ENCODE results near the gene TCP10L.
"Not testable (repeated sequence)": the region's sequence is repeated elsewhere in the genome, so short reads cannot be mapped to it uniquely, and the experiment has no call there.

Gene TCP10L

DNA sequence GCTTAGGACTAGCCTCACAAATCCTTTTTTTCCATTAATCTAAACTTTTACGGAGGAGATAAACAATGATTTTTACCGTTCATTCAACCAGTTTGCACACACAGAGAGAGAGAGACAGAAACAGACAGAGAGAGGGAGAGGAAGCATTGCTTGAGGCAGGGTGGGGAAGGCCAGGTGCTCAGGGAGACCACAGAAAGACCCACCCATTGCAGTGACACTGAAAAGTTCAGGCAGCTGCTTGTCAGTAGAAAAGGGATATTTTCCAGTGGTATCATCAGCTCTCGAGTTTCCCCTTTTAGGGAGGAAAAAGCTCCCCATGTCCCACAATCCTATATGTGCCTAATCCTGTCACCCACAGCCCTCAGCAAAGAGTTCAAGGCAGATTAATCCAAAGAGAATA, 27.2 kb downstream of the TCP10L start:
- DNase-seq (ENCODE audit: low read depth in 1 of 2, low spot score in 1 of 2), result no peak

DNA sequence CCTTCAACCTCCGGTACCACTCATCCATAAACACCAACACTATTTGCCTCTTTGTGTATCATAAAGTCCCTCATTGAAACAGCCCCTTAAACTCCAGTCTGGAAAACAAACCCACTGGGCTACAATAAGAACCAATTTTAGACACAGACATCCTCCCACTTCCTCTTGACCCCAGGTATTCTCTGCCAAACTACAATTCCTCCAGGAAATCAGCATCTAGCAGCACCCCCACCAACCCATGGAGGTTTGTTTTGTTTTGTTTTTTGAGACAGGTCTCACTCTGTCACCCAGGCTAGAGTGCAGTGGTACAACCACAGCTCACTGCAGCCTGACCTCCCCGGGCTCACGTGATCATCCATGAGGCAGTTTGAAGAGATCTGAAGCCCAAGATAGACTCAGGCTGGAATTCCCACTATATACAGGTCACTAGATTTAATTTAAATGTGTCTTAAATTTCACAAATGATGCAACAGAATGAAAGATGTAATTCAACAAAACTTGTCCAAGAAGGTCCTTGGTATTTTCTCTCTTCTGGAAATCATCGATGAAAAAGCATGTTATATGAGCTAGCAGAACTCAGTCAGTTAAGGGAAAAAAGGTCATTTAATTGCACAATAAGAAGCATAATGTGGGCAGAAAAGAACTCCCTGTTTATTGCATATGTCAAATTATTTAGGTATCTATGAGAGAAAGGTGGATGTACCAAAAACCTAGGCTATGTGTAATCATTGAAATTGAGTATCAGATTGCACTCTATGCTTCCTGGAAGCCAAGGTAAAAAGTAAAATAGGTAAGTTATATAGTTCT, 30.3 kb downstream of the TCP10L start:
- DNase-seq (ENCODE audit: low read depth in 1 of 2, low spot score in 1 of 2), result no peak

DNA sequence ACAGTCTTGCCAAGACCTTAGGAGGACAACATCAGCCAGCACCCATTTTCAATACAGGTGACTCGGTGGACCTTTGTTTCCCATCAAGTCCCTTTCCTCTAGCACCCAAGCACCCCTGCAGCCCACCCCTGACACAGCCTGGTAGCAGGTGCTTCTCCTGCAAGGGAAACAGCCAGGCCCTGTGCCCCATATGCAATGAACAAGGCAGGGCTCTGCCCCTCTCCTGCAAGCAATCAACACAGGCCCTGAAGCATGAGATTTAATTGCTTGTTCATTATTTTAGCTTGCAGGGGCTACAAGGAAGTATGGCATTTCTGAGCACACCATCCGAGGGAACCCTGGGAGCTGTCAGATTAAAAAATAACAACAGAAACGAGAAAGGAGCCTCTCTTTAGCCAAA, 35.4 kb downstream of the TCP10L start:
- DNase-seq (ENCODE audit: low read depth in 1 of 2, low spot score in 1 of 2), result no peak

DNA sequence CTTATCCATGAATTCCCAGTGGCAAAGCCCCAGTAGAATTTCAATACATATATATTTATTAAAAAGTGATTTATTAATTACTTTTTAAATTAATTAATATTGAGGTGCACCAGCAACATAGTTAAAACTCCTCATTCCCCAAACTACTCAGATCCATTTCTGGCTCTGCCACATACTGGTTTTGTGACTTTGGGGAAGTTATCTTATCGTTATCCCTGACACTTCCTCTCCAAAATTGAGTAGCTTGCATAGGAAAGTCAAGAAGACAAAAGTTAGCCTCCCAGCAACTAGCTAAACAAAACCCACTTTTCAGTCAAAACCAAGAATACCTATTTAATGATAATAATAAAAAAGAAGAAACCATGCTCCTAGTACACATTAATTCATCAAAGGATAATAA, 35.9 kb downstream of the TCP10L start:
- no peak for DNase-seq (ENCODE audit: low read depth in 1 of 2, low spot score in 1 of 2)

DNA sequence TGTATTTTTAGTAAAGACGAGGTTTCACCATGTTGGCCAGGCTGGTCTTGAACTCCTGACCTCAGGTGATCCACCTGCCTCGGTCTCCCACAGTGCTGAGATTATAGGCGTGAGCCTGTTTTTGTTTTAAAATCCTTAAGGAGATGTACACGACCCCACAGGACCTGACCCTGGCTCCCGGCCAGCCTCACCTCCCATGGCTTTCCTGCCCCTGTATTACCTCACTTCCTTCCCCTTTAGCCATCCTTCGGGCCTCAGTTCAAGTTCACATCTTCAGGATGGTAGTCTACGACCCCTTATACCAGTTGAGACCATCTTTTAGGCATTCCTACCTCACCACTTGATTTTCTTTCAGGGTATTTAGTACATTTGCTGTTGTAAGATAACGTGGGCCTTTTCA, 36.3 kb downstream of the TCP10L start:
- DNase-seq (ENCODE audit: low read depth in 1 of 2, low spot score in 1 of 2), result no peak

DNA sequence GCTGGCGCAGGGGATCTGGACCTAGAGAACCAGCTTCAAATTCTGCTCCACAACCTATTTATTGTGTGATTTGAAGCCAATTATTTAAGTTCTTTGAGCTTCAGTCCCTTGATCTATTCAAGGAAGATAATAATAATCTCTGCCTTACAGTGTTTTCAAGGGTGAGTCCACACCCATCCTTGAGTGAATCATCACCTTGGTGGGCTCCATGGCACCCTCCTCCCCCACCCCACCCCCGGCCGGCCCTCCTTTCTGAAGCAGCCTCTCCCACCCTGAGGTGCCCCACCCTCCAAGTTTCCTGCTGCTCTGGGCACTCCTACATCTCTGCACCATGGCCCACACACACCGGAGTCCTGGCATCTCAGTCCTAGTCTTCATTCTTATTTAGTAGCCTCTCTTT, 38.3 kb downstream of the TCP10L start:
- no peak for DNase-seq (ENCODE audit: low read depth in 1 of 2, low spot score in 1 of 2)

DNA sequence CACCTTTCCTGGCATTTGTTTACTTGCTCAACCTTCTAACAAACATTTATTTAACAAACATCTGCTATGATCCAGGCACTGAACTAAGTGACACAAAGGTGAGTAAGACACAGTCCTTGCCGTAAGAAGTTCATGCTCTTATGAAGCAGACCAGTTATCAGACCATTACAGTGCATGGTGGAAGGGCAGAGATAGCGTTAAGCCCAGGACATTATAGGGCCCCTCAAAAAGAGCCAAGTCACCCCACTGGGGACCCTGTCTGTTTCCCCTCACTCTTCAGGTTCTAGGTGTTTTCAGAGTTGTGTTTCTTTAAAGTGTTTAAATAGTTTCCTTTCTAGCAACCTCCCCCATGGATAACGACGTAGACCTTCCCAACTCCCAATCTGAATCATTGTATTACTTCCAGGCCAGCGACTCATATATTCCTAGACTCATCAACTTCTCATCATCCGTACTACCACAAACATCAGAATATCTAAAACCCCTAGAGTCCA, 39.3 kb downstream of the TCP10L start:
- no peak for DNase-seq (ENCODE audit: low read depth in 1 of 2, low spot score in 1 of 2)

DNA sequence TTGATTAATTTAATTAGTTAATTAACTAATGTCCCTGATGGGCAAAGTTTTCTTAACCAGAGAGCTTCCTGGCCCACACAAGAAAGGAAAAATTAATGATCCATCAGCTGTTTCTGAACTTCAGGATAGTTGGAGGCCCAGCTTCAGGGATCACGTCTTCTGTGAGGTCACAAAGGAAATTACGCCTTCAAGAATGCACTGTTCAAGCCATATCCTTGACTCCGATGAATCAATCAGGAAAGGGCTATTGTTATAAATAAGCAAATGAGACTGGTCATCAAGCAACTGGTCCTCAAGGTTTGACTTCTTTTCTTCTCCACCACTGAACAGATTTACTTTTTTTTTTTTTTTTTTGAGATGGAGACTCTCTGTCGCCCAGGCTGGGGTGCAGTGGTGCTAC, 40.6 kb downstream of the TCP10L start:
- no peak for DNase-seq (ENCODE audit: low read depth in 1 of 2, low spot score in 1 of 2)

DNA sequence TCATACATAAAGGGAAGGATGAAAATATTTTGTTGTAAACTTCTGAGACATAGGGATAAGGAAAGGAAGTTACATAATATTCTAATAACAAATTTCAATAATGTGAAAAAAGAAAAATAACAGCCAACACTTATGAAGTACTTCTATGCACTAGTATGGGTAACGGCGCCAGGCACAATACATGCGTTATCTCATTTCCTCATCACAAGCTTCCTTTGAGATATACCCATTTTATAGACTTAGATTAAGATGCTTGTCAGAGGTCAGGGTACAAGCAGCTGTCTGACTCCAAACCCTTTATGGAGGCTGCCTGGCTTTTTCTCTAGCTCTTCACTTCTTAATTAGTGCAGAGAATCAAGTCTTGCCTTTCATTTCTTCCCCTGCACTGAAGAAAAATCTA, 41.3 kb downstream of the TCP10L start:
- no peak for DNase-seq (ENCODE audit: low read depth in 1 of 2, low spot score in 1 of 2)

DNA sequence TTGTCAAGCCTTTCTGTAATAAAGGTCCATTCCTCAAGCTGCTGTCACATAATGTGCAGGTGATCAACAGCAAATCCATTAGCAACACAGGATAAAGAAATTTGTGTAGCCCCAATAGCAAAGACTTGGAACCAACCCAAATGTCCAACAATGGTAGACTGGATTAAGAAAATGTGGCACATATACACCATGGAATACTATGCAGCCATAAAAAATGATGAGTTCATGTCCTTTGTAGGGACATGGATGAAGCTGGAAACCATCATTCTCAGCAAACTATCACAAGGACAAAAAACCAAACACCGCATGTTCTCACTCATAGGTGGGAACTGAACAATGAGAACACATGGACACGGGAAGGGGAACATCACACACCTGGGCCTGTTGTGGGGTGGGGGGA, 42.3 kb downstream of the TCP10L start:
- DNase-seq (ENCODE audit: low read depth in 1 of 2, low spot score in 1 of 2), result not testable (repeated sequence)

DNA sequence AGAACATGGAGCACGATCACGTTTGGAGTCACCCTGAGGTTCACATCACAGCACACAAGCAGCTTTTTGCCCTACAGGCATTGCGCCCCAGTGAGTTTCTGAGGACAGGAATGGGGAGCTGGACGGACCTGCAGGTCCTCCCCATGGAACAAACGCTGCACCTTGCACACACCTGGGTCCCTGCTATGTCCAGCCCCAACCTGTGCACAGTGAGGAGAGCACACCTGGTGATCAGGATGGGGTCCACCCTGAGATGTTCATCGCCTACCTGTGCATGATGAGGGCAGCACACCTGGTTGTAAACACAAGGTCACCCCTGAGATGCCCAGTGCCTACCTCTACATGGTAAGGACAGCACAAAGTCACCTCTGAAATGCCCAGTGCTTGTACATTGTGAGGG, 45.9 kb downstream of the TCP10L start:
- DNase-seq (ENCODE audit: low read depth in 1 of 2, low spot score in 1 of 2), result no peak

DNA sequence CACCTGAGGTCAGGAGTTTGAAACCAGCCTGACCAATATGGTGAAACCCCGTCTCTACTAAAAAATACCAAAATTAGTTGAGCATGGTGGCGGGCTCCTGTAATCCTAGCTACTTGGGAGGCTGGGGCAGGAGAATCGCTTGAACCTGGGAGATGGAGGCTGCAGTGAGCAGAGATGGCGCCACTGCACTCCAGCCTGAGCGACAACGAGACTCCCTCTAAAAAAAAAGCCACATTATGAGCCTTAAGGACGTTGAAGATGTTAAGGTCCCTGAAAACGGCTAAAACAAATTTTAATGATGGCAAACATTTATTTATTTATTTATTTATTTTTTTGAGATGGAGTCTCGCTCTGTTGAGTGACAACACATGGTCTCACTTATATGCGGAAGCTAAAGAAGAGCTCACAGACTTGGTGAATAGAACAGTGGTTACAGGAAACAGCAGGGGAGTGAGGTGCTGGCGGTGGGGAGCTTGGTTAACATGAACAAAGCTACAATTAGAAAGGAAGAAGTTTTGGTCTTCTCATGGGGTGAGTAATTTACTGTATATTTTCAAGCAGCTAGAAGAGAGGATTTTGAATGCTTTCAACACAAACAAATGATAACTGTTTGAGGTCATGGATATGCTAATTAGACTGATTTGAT, 47.1 kb downstream of the TCP10L start:
- no peak for DNase-seq (ENCODE audit: low read depth in 1 of 2, low spot score in 1 of 2)

DNA sequence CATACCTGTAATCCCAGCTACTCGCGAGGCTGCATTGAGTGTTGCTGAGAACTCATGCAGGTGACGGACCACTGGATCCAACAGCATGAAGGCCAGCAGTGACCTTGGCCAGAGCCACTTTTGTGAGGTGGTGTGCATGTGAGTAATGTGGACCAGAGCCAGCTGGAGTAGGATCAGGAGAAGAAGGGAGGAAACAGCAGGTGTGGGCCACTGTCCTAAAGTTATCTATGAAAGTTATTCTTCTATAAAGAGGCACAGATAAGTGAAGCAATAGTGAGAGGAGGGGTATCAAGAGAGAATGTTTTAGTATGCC, 47.8 kb downstream of the TCP10L start:
- no peak for DNase-seq (ENCODE audit: low read depth in 1 of 2, low spot score in 1 of 2)

DNA sequence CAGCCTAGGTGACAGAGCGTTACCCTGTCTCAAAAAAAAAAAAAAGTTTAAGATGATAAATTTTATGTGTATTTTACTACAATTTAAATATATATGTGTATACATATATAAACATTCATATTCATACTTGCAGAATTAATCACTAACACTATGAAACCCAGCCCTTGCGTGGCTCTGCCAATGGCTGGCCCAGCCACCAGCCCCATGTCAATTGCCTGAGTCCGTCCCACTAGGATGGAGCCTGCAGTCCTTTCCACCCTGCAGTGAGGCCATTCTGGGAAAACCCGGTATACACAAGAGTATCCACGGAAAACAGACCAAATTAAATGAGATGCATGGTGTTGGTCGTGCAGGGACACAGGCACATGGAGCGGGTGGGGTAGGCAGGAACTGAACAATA, 49.7 kb downstream of the TCP10L start:
- no peak for DNase-seq (ENCODE audit: low read depth in 1 of 2, low spot score in 1 of 2)

DNA sequence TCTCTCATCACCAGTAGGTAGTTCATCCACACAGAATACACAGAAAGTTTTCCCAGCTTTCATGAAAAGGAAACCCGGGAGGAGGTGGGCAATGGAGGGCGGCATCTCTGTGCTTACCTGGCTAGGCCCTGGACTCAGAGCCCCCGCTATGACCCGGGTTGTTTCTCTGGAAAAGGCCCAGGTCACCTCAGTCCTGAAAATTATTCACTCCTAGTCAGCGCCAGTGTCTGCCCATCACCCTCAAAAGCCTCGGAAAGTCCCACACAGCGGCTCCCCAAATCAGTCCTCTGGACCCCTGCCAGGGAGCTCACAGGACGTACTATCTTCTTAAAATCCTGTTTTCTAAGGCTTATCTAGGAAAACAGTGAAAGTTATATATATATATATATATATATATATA, 51.2 kb downstream of the TCP10L start:
- no peak for DNase-seq (ENCODE audit: low read depth in 1 of 2, low spot score in 1 of 2)

DNA sequence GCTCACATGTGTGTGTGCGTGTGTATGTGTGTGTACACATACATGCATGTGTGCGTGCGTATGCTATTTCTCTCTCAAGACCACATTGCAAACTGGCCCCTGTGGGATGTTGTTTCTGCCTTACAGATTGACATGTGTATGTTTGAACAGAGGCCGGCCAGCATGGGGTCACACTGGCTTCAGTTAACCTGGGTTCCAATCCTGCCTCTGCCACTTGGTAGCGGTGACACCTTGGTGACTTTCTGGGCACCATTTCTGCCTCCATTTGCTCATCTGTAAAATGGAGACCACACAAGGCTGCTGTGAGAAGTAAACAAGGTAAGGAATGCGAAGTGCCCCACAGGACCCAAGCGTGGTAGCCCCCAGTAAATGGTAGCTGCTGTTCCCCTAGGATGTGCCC, 51.7 kb downstream of the TCP10L start:
- DNase-seq (ENCODE audit: low read depth in 1 of 2, low spot score in 1 of 2), result no peak

DNA sequence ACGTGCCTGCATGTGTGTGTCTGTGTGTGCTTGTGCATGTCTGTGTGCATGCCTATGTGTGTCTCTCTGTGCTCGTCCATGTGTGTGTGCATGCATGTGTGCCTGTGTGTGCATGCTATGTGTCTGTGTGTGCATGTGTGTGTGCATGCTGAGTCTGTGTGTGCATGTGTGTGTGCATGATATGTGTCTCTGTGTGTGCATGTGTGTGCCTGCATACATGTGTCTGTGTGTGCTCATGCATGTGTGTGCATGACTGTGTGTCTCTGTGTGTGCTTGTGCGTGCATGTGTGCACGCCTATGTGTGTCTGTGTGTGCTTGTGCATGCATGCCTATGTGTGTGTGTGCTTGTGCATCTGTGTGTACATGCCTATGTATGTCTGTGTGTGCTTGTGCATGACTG, 52.3 kb downstream of the TCP10L start:
- no peak for DNase-seq (ENCODE audit: low read depth in 1 of 2, low spot score in 1 of 2)

DNA sequence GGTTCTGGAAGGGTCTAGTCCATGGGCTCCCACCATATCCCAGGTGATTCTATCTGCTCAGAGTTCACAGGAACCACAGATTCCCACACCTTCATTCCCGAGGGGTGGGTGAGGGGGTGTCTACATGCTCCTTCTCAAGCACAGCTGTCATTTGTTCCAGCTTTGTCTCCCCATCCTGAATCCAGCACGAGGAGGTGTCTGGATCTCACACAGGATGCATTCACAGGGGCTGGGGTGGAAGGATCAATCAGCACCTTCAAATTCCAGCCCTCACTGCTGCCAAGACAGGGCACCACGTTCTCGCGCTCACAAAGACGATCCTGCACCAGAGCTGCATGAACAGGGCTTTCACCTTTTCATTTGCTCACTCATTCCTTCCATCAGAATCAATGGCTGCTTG, 52.7 kb downstream of the TCP10L start:
- DNase-seq (ENCODE audit: low read depth in 1 of 2, low spot score in 1 of 2), result no peak

DNA sequence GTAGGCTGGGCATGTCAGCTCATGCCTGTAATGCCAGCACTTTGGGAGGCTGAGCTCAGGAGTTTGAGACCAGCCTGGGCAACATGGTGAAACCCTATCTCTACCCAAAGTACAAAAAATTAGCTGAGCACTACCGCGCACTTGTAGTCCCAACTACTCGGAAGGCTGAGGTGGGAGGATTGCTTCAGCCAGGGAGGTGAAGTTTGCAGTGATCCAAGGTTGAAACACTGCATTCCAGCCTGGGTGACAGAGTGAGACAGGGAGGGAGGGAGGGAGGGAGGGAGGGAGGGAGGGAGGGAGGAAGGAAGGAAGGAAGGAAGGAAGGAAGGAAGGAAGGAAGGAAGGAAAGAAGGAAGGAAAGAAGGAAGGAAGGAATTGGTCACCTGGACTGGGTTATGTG, 53.8 kb downstream of the TCP10L start:
- DNase-seq (ENCODE audit: low read depth in 1 of 2, low spot score in 1 of 2), result not testable (repeated sequence)

DNA sequence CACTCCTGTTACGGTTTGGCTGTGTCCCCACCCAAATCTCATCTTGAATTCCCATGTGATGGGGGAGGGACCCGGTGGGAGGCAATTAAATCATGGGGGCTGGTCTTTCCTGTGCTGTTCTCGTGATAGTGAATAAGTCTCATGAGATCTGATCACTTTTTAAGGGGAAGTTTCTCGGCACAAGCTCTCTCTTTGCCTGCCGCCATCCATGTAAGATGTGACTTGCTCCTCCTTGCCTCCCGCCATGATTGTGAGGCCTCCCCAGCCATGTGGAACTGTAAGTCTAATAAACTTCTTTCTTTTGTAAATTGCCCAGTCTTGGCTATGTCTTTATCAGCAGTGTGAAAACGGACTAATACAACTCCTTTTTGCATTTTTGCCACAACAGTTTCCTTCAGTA, 54.5 kb downstream of the TCP10L start:
- not testable (repeated sequence) for DNase-seq (ENCODE audit: low read depth in 1 of 2, low spot score in 1 of 2)

DNA sequence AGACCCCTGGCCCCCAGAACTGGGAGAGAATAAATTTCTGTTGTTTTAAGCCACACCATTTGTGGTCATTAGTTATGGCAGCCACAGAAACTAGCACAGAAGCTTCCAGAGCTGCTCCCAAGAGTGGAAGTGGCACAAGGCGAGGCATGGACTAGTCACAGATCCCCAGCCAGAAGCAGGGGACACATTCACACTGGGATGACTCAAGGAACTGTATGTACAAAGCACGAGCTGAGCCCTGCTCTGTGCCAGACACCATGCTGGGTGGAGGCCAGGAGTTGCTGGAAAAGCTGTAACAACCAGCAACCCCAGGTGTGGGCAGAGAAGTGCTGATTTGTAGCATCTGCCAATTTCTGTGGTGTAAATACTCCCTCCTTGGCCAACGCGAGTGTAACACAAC, 55.6 kb downstream of the TCP10L start:
- DNase-seq (ENCODE audit: low read depth in 1 of 2, low spot score in 1 of 2), result no peak

DNA sequence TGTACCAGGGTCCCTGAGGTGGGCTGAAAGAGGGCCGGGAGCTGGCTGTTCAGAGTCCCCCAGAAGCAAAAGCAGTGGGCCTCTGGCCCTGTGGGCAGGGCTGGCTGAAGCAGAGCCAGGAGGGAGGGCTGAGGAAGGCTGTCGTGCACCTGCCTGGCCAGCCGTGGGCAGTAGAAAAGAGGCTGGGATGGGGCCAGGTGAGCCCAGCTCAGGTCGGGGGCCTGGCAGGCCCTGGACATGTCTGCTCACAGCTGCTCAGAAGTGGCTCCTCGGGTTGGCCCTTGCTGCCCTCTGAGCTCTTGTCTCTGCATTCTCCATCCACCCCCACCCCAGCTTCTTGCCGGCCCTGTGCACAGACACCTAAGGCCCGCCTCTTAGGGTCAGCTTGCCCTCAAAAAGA, 60.0 kb downstream of the TCP10L start:
- no peak for DNase-seq (ENCODE audit: low read depth in 1 of 2, low spot score in 1 of 2)

All from activated CD4-positive, alpha-beta T cell treated with anti-CD3 and anti-CD28 coated beads, Interleukin-2, amount 50 U/mL, for 24 hours (primary cell).